Measurements from ENCODE around the gene SDR42E1. TPM values are rescaled to one million over a fixed set of nuclear protein-coding genes. Genes with fewer than 3 reads are reported as not detected.

SDR42E1 gene
- total and polyA plus RNA-seq, 9 of the 15 experiments (the other 6 are each of a cell fraction or from before 2014, with no cell fraction given) = 0.13 to 1.3 (median 0.42) TPM

GRCh38 chr16:82051656-82052055 lies 40.4 kb upstream of the SDR42E1 start:
- Histone ChIP-seq H3K9me3 (replicated peaks; ENCODE audit: control insufficient read depth, insufficient read depth, low read depth, low read length) (no peaks in the 10 kb centered on the region), H3K4me3 (no peak overlapping the region), H3K36me3 (ENCODE audit: control insufficient read depth, insufficient read depth, low read length) (no peaks in the 10 kb centered on the region), H4K20me1 (replicated peaks; ENCODE audit: control insufficient read depth, insufficient read depth, low read length) (no peaks in the 10 kb centered on the region), H3K4me1 (replicated peaks in 1 of 2; ENCODE audit: control insufficient read depth in 2 of 2, insufficient read depth in 2 of 2, low read length in 2 of 2) (no peaks in the 10 kb centered on the region), H3K27me3 (ENCODE audit: control insufficient read depth in 2 of 2, insufficient read depth in 2 of 2, low read length in 2 of 2) (peaks cover 1 to 5% of the 10 kb centered on the region in 2 experiments; a peak in 2 of 5 replicates), H3K27ac (ENCODE audit: extremely low read depth, low read depth, low read length) (no peak overlapping the region), H3K9me1 (ENCODE audit: control insufficient read depth, insufficient read depth, low read length) (no peaks in the 10 kb centered on the region), H3K4me2 (ENCODE audit: insufficient read depth, low read length) (no peak overlapping the region), H2AFZ (ENCODE audit: low read depth, low read length) (no peak overlapping the region), H3K79me2 (ENCODE audit: control insufficient read depth, insufficient read depth, low read length) (no peaks in the 10 kb centered on the region), H3K9ac (ENCODE audit: insufficient read depth in 1 of 2, low read depth in 2 of 2, low read length in 2 of 2) (no peak overlapping the region)
- 0% methylated on average over 5 of the region's 5 CpGs for WGBS (ENCODE audit: insufficient coverage, low coverage, missing lambda C conversion rate)
- ChIA-PET CTCF (ENCODE audit: low intra/inter-chr PET ratio) (no interaction called here), POLR2A (interaction anchor here (0.9 kb wide), 1 partner anchor 9 kb away, joined by 3 read pairs; no protein-coding TSS in a partner anchor)
- intact Hi-C loops (cut with micrococcal nuclease) (no loop called here), in situ Hi-C loops (cut with MboI) (no loop called here)
- DNase-seq (ENCODE audit: extremely low read depth in 1 of 4, low spot score in 3 of 4) (no peak), FAIRE-seq (no peak), ATAC-seq (no peak)
- BruUV-seq (replicated peaks) = no TSS peak
- TF ChIP-seq MEF2A (IDR thresholded peaks at IDR 0.05; ENCODE audit: control insufficient read depth, low read depth, low read length) (no peak), RBM25 (IDR thresholded peaks at IDR 0.05; ENCODE audit: low read depth, low read length, severe bottlenecking) (peak; percentile 53), HNRNPUL1 (IDR thresholded peaks at IDR 0.05; ENCODE audit: low read length) (no peak), HNRNPL (IDR thresholded peaks at IDR 0.05; ENCODE audit: low read depth, low read length) (no peak), FOXP1 (CRISPR knock-in tag; IDR thresholded peaks at IDR 0.05) (no peak), NFE2 (IDR thresholded peaks at IDR 0.05; ENCODE audit: low read depth) (no peak), ZBTB49 (CRISPR knock-in tag; IDR thresholded peaks at IDR 0.05; ENCODE audit: borderline replicate concordance) (no peak)
